A673 (cell line): ENCODE measurements around the gene ASTN2.

Experiments
- CTCF ChIP-seq: fragments of 300-800, 200-600 bp; sonication (generic); conservative IDR thresholded peaks from 2 replicates; pipeline ENCODE4 v1.5.1; 2017; ENCODE audit warnings: low read depth, mild to moderate bottlenecking, antibody characterized with exemption, low read length, moderate library complexity, mixed read lengths
- EZH2 ChIP-seq: fragments of 200-600 bp; sonication (generic); IDR thresholded peaks from 2 replicates; pipeline ENCODE4 v1.6.1; 2017; ENCODE audit warnings: borderline replicate concordance, low read depth, mild to moderate bottlenecking, mixed read lengths, antibody characterized with exemption, low read length; ENCODE audit not compliant: poor library complexity, severe bottlenecking

GRCh38 chr9:116626762-116627161, 788.1 kb downstream of the ASTN2 start:
- TF ChIP-seq CTCF (no peak), EZH2 (no peak)
